Kidney (tissue), 14 donors: ENCODE data around the gene MED26. TPM values are rescaled to one million over a fixed set of nuclear protein-coding genes. Genes with fewer than 3 reads are reported as not detected.

ENCODE experiments used
- DNase-seq, 5 donors: peaks; one replicate each; pipeline ENCODE4 v3.0.0-alpha.2; 2013 to 2020
- FAIRE-seq: peaks from 2 replicates; lab custom pipeline; 2012; peaks lifted over from hg19 to GRCh38; lab: Jason Lieb, UNC
- H3K27ac ChIP-seq, 2 donors: one replicate each; pipeline ENCODE4 v1.7.0; 2013; ENCODE audit warnings: low read depth in 2 of 2, low read length in 2 of 2, inconsistent platforms in 1 of 2
- H3K27me3 ChIP-seq: one replicate; pipeline ENCODE4 v1.7.1; 2013; ENCODE audit warnings: low read length, inconsistent platforms; ENCODE audit not compliant: control insufficient read depth, insufficient read depth
- H3K36me3 ChIP-seq, 3 donors: one replicate each; pipeline versions ENCODE4 v1.7.0 to v1.7.1; 2013; ENCODE audit warnings: low read length in 3 of 3, control low read depth in 1 of 3, inconsistent platforms in 1 of 3; ENCODE audit not compliant: insufficient read depth in 3 of 3, control insufficient read depth in 2 of 3
- H3K4me1 ChIP-seq, 3 donors: one replicate each; pipeline versions ENCODE4 v1.7.0 to v1.7.1; 2013; ENCODE audit warnings: low read length in 3 of 3, inconsistent platforms in 1 of 3, low read depth in 1 of 3; ENCODE audit not compliant: control insufficient read depth in 2 of 3, insufficient read depth in 2 of 3
- H3K4me3 ChIP-seq, 3 donors: one replicate each; pipeline versions ENCODE4 v1.7.0 to v1.8.1; 2013; ENCODE audit warnings: low read length in 3 of 3, control low read depth in 1 of 3, inconsistent platforms in 1 of 3
- H3K9ac ChIP-seq, 3 donors: one replicate each; pipeline versions ENCODE4 v1.7.0 to v1.7.1; 2013; ENCODE audit warnings: low read length in 3 of 3, control low read depth in 1 of 3, inconsistent platforms in 1 of 3
- H3K9me3 ChIP-seq, 3 donors: one replicate each; pipeline versions ENCODE4 v1.7.0 to v1.7.1; 2013; ENCODE audit warnings: low read length in 3 of 3, control low read depth in 1 of 3, inconsistent platforms in 1 of 3; ENCODE audit not compliant: control insufficient read depth in 2 of 3, insufficient read depth in 1 of 3
- CTCF ChIP-seq: IDR thresholded peaks from 3 replicates; pipeline ENCODE4 v1.5.1; 2012; ENCODE audit warnings: mild to moderate bottlenecking, moderate library complexity, borderline replicate concordance; ENCODE audit not compliant: insufficient read depth; ENCODE audit errors: extremely low read depth
- intact Hi-C: fragments of 100-400 bp; cut with DNase I; formaldehyde crosslinking; loops from one replicate; pipeline ENCODE4 v1.11.1; 2022
- polyA plus RNA-seq: library from polyadenylated mRNA; stranded (reverse); fragments of 350-450 nt; fragmentation: Illumina TruSeq; extraction: RNeasy Lipid Tissue Mini Kit (QIAGEN cat#74804); gene quantifications from one replicate; pipeline ENCODE4 v1.2.3, GENCODE V29; 2014; ENCODE audit warnings: low read depth, low replicate concordance; ENCODE audit not compliant: insufficient read depth
- total RNA-seq: library from RNA; stranded (reverse); fragmentation: NEBNext Ultra II Directional; extraction: Animal tissue kit (Norgen Biotek cat#: 25700); gene quantifications from one replicate; pipeline ENCODE4 v1.2.1, GENCODE V29; 2021
- donor health status: control.
- donor health status: control.
- donor health status: control.
- donor health status: control.
- donor health status: control.
- donor health status: DM: yes; HTN: yes; CAD: no.
- donor health status: Normal renal cell carcinoma (clear cell type).

The MED26 gene
- total and polyA plus RNA-seq, 2 donors from 2014 or later = 3.6 to 11.8 TPM

GRCh38 chr19:16645140-16645539 lies 17.1 kb upstream of the MED26 start:
- peaks cover 15 to 37% (median 33%) of the 10 kb centered on the region in 3 donors for H3K36me3 ChIP-seq
- intact Hi-C loops = no loop called here

GRCh38 chr19:16641695-16642094 lies 13.7 kb upstream of the MED26 start:
- H3K4me3 ChIP-seq = no peak overlapping the region
- no peaks in the 10 kb centered on the region for H3K9me3 ChIP-seq
- H3K9ac ChIP-seq = no peak overlapping the region
- no peak overlapping the region for H3K27ac ChIP-seq
- FAIRE-seq = no peak
- no peaks in the 10 kb centered on the region for H3K4me1 ChIP-seq
- no peak for DNase-seq
- peaks cover 11 to 32% (median 28%) of the 10 kb centered on the region in 3 donors for H3K36me3 ChIP-seq
- no peaks in the 10 kb centered on the region for H3K27me3 ChIP-seq
- intact Hi-C loops = no loop called here
- no peak for TF ChIP-seq CTCF

More at GRCh38 chr19:16645140-16645539, 17.1 kb upstream of the MED26 start:
- H3K4me1 ChIP-seq = peaks cover 0 to 3% (median 0%) of the 10 kb centered on the region in 3 donors
- DNase-seq = no peak
- no peaks in the 10 kb centered on the region for H3K9me3 ChIP-seq
- H3K9ac ChIP-seq = no peak overlapping the region
- no peaks in the 10 kb centered on the region for H3K27me3 ChIP-seq
- H3K27ac ChIP-seq = no peak overlapping the region
- FAIRE-seq = no peak
- no peak overlapping the region for H3K4me3 ChIP-seq
- no peak for TF ChIP-seq CTCF

- FAIRE-seq (no peak), DNase-seq (no peak)
- Histone ChIP-seq H3K4me1 (no peaks in the 10 kb centered on the region), H3K9ac (no peak overlapping the region), H3K9me3 (no peaks in the 10 kb centered on the region), H3K27ac (no peak overlapping the region), H3K27me3 (no peaks in the 10 kb centered on the region), H3K36me3 (peaks cover 9 to 25% (median 25%) of the 10 kb centered on the region in 3 donors), H3K4me3 (no peak overlapping the region)
- TF ChIP-seq CTCF = no peak
- intact Hi-C loops = no loop called here
Observed at GRCh38 chr19:16640951-16641350, 12.9 kb upstream of the MED26 start.

- DNase-seq (no peak), FAIRE-seq (no peak)
- Histone ChIP-seq H3K9me3 (no peaks in the 10 kb centered on the region), H3K27ac (no peak overlapping the region), H3K4me3 (no peak overlapping the region), H3K27me3 (no peaks in the 10 kb centered on the region), H3K4me1 (no peaks in the 10 kb centered on the region), H3K36me3 (peaks cover 4 to 15% (median 14%) of the 10 kb centered on the region in 3 donors), H3K9ac (no peak overlapping the region)
- intact Hi-C loops = no loop called here
- TF ChIP-seq CTCF = no peak
Observed at GRCh38 chr19:16638666-16639065, 10.7 kb upstream of the MED26 start.
